BE2C (cell line): ENCODE results near the gene TRAP1.

Experiments used
- DNase-seq: peaks from one replicate; pipeline ENCODE4 v3.0.0-alpha.2; 2020
- H3K27me3 ChIP-seq: fragments of 250-450 bp; sonication (Bioruptor Pico); 2 replicates; pipeline ENCODE4 v1.5.1; 2020; ENCODE audit warnings: mild to moderate bottlenecking
- H3K36me3 ChIP-seq: fragments of 250-450 bp; sonication (Bioruptor Pico); 2 replicates; pipeline ENCODE4 v1.5.1; 2020; ENCODE audit warnings: mild to moderate bottlenecking
- H3K4me1 ChIP-seq: fragments of 250-450 bp; sonication (Bioruptor Pico); 2 replicates; pipeline ENCODE4 v1.5.1; 2020
- H3K4me3 ChIP-seq: 2 replicates; pipeline ENCODE4 v1.5.1; 2011; ENCODE audit warnings: low read depth, low read length
- H3K9me3 ChIP-seq: fragments of 250-450 bp; sonication (Bioruptor Pico); 2 replicates; pipeline ENCODE4 v1.5.1; 2020
- TF ChIP-seq, protein P1 (sequence below): IDR thresholded peaks from 2 replicates; pipeline ENCODE4 v1.5.1; 2012; ENCODE audit warnings: mild to moderate bottlenecking, low read depth, low read length

TRAP1 gene

DNA sequence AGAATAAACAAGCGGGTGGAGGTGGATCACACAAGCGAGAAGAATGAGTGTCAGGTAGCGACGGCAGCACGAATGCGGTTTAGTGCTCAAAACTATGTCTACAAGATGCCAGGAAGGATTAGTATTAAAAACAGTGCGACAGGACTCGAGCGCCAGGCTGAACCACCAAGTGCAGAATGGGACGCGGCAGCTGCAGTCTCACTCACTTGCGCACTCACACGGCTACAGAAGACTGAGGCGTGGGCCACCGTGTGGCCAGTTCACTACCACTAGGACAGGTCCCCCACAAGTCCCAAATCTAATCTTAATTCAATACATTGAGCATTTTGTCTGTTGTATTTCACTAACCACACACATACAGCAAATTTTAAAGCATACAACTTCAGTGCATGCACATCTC is 35.7 kb upstream of the TRAP1 start:
- no peak for DNase-seq
- TF ChIP-seq, protein P1, sequence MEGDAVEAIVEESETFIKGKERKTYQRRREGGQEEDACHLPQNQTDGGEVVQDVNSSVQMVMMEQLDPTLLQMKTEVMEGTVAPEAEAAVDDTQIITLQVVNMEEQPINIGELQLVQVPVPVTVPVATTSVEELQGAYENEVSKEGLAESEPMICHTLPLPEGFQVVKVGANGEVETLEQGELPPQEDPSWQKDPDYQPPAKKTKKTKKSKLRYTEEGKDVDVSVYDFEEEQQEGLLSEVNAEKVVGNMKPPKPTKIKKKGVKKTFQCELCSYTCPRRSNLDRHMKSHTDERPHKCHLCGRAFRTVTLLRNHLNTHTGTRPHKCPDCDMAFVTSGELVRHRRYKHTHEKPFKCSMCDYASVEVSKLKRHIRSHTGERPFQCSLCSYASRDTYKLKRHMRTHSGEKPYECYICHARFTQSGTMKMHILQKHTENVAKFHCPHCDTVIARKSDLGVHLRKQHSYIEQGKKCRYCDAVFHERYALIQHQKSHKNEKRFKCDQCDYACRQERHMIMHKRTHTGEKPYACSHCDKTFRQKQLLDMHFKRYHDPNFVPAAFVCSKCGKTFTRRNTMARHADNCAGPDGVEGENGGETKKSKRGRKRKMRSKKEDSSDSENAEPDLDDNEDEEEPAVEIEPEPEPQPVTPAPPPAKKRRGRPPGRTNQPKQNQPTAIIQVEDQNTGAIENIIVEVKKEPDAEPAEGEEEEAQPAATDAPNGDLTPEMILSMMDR = no peak

DNA sequence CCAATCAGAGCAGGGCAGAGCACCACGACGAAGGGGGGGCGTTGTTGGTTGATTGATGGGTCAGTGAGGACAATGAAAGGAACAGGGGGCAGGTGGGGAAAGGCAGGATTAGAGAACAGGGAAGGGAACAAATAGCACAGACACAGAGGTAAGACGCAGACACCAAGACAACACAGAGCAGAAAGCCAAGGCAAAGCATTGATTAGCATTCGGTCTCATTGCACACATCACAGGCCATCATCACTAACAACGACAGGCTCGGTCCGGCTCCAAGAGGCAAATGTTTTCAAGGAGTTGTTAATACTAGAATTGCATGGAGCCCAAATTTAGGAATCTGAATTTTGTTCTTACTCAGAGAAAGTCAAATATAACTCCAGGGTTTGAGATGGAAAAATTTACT is 34.6 kb upstream of the TRAP1 start:
- peaks cover 53% of the 10 kb centered on the region for H3K36me3 ChIP-seq

More for the DNA sequence above, 35.7 kb upstream of the TRAP1 start:
- no peaks in the 10 kb centered on the region; the same call in 1 of the 2 replicates for H3K4me1 ChIP-seq
- H3K27me3 ChIP-seq = no peaks in the 10 kb centered on the region
- no peak overlapping the region for H3K4me3 ChIP-seq
- H3K36me3 ChIP-seq = peaks cover 54% of the 10 kb centered on the region
- no peaks in the 10 kb centered on the region for H3K9me3 ChIP-seq

DNA sequence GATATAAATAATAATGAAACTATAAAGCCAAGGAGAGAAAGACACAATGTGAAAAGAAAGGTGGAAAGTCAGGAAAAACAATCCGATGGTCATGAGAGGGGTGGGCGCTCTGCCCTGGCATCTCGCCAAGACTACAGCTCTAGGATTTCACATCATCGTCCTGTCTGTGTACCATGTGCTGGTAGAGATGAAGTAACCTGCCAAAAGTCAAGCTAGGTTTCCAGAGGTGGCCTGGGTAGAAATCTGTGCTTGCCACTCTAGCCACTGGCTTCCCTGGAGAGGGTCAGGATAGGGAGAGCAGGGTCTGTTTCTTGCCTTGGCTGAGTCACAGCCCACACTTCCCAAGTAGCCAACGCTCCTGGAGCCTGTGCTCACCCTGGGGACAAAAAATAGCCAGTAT is 31.0 kb upstream of the TRAP1 start:
- Histone ChIP-seq H3K36me3 (peaks cover 68% of the 10 kb centered on the region), H3K27me3 (no peaks in the 10 kb centered on the region), H3K4me1 (no peaks in the 10 kb centered on the region), H3K4me3 (no peak overlapping the region), H3K9me3 (no peaks in the 10 kb centered on the region)
- TF ChIP-seq, protein P1 = no peak
- DNase-seq = no peak

More for the DNA sequence above, 34.6 kb upstream of the TRAP1 start:
- TF ChIP-seq, protein P1 = no peak
- no peaks in the 10 kb centered on the region for H3K9me3 ChIP-seq
- DNase-seq = no peak
- H3K27me3 ChIP-seq = no peaks in the 10 kb centered on the region
- no peaks in the 10 kb centered on the region; the same call in 1 of the 2 replicates for H3K4me1 ChIP-seq
- no peak overlapping the region for H3K4me3 ChIP-seq

DNA sequence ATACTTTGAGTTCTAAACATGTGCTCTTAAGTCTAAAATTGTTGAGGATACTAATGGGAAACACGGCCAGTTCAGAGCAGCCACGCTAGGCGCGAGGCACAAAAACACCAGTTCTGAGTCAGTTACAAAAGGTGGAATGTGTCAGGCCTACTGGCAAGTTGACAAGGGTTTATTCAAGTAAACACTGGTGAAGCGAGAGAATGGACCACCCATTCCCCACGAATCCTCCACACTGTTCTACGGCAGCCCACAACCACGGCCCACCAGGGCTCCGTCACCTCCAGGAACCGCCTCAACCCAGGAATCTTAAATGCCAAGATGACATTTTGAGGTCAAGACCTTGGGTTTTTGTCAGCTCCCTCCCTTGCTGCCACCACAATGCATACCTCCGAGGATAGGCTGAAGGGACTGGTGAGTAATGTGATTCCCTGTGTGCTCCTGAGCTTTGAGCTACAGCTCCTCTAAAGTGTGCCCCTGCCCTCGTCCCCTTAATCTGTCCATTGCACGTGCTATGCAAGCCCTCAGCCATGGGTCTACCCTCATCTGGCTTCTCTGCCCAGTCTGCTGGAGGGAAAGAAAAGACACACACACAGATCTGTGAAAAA is 28.5 kb upstream of the TRAP1 start:
- H3K4me3 ChIP-seq = no peak overlapping the region
- H3K4me1 ChIP-seq = no peaks in the 10 kb centered on the region
- TF ChIP-seq, protein P1 = no peak
- DNase-seq = no peak
- H3K36me3 ChIP-seq = peaks cover 73% of the 10 kb centered on the region
- H3K9me3 ChIP-seq = no peaks in the 10 kb centered on the region
- H3K27me3 ChIP-seq = no peaks in the 10 kb centered on the region

DNA sequence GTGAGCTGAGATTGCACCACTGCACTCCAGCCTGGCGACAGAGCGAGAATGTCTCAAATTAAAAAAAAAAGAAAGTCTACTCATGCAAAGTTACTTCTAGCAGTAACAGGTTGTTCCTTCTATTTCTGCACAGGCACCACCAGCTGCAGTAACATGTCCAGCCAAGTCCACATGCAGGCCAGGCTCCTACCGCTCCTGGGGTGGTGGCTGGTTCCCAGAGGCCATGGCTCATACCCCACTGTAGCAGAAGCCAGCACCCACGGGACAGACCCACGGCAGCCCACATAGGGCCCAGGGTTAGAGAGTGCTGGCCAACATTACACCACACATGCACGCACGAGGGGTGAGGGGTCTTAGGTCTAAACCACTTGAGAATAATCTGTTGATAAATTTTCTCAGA is 26.7 kb upstream of the TRAP1 start:
- Histone ChIP-seq H3K9me3 (no peaks in the 10 kb centered on the region), H3K4me1 (no peaks in the 10 kb centered on the region), H3K36me3 (peaks cover 67% of the 10 kb centered on the region), H3K4me3 (no peak overlapping the region), H3K27me3 (no peaks in the 10 kb centered on the region)
- DNase-seq = no peak
- TF ChIP-seq, protein P1 = no peak

DNA sequence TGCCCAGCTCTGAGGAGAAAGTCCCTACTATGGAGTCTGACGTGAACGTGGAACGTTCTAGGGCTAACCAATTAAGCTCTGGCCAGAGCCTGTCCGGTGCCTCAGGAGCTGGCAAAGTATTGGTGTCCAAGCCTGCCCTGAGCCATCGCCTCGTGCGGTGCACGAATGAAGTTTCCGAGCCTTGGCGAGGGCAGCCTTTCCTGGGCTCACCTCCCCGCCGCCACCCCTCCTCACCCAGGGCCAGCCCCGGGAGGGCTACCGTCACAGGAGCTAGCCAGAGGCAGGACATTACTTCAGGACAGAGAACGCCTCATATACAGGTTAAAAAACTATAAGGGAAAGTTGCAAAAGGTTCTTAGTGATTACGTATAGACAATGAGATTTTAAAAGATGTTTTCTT is 23.6 kb upstream of the TRAP1 start:
- no peaks in the 10 kb centered on the region for H3K27me3 ChIP-seq
- DNase-seq = no peak
- TF ChIP-seq, protein P1 = no peak
- peaks cover 63% of the 10 kb centered on the region for H3K36me3 ChIP-seq
- no peaks in the 10 kb centered on the region for H3K4me1 ChIP-seq
- no peak overlapping the region for H3K4me3 ChIP-seq
- no peaks in the 10 kb centered on the region for H3K9me3 ChIP-seq
